ENCODE data around the gene CERS6.

The CERS6 gene

GRCh38 chr2:168439536-168439935 lies 16.5 kb upstream of the CERS6 start:
- TF ChIP-seq CREB5 (CRISPR knock-in tag; IDR thresholded peaks at IDR 0.05; ENCODE audit: low read depth): no peak
- TF ChIP-seq ZNF565 (CRISPR knock-in tag; conservative IDR thresholded peaks at IDR 0.05; ENCODE audit: low read depth): no peak
- TF ChIP-seq ESRRG (CRISPR knock-in tag; IDR thresholded peaks at IDR 0.05): no peak
- no peak for TF ChIP-seq GLIS3 (CRISPR knock-in tag; IDR thresholded peaks at IDR 0.05)
- TF ChIP-seq TSHZ2 (CRISPR knock-in tag; IDR thresholded peaks at IDR 0.05): no peak
- no peak for TF ChIP-seq ZC3H10 (CRISPR knock-in tag; IDR thresholded peaks at IDR 0.05)
- ATAC-seq: no peak

- no peak for TF ChIP-seq ZNF8 (CRISPR knock-in tag; IDR thresholded peaks at IDR 0.05)
- TF ChIP-seq CREB5 (CRISPR knock-in tag; IDR thresholded peaks at IDR 0.05; ENCODE audit: low read depth): no peak
- TF ChIP-seq TSHZ2 (CRISPR knock-in tag; IDR thresholded peaks at IDR 0.05): no peak
- TF ChIP-seq ISL1 (CRISPR knock-in tag; IDR thresholded peaks at IDR 0.05): no peak
- TF ChIP-seq GLIS3 (CRISPR knock-in tag; IDR thresholded peaks at IDR 0.05): no peak
- no peak for TF ChIP-seq POU6F1 (CRISPR knock-in tag; IDR thresholded peaks at IDR 0.05; ENCODE audit: borderline replicate concordance, low read depth)
- no peak for TF ChIP-seq BACH2 (CRISPR knock-in tag; IDR thresholded peaks at IDR 0.05; ENCODE audit: borderline replicate concordance)
- no peak for TF ChIP-seq OSR1 (CRISPR knock-in tag; IDR thresholded peaks at IDR 0.05)
- TF ChIP-seq CSRNP3 (CRISPR knock-in tag; IDR thresholded peaks at IDR 0.05): no peak
- no peak for TF ChIP-seq CSDC2 (CRISPR knock-in tag; IDR thresholded peaks at IDR 0.05)
- no peak for TF ChIP-seq RARB (CRISPR knock-in tag; IDR thresholded peaks at IDR 0.05)
- TF ChIP-seq ZFP30 (CRISPR knock-in tag; IDR thresholded peaks at IDR 0.05): no peak
- no peak for TF ChIP-seq TCF4 (CRISPR knock-in tag; IDR thresholded peaks at IDR 0.05; ENCODE audit: borderline replicate concordance)
- no peak for TF ChIP-seq PPARA (CRISPR knock-in tag; IDR thresholded peaks at IDR 0.05; ENCODE audit: borderline replicate concordance)
- no peak for TF ChIP-seq ZNF565 (CRISPR knock-in tag; conservative IDR thresholded peaks at IDR 0.05; ENCODE audit: low read depth)
- TF ChIP-seq ZFP3 (CRISPR knock-in tag; IDR thresholded peaks at IDR 0.05): no peak
- ATAC-seq: no peak
Measured at GRCh38 chr2:168441214-168441872, 14.7 kb upstream of the CERS6 start.
